ENCODE results near the gene GGCT.

The GGCT gene

GRCh38 chr7:30453016-30453415 lies 51.6 kb downstream of the GGCT start:
- no peak for TF ChIP-seq CTCF (IDR thresholded peaks at IDR 0.05; ENCODE audit: extremely low read depth, missing control alignments)
- DNase-seq (ENCODE audit: low spot score) = no peak

- DNase-seq (ENCODE audit: low spot score) = no peak
- TF ChIP-seq CTCF (IDR thresholded peaks at IDR 0.05; ENCODE audit: extremely low read depth, missing control alignments) = no peak
Observed at GRCh38 chr7:30452280-30452930, 52.2 kb downstream of the GGCT start.

GRCh38 chr7:30451539-30452279 lies 52.9 kb downstream of the GGCT start:
- TF ChIP-seq CTCF (IDR thresholded peaks at IDR 0.05; ENCODE audit: extremely low read depth, missing control alignments) = no peak
- DNase-seq (ENCODE audit: low spot score) = no peak

- TF ChIP-seq CTCF (IDR thresholded peaks at IDR 0.05; ENCODE audit: extremely low read depth, missing control alignments) = no peak
- no peak for DNase-seq (ENCODE audit: low spot score)
Observed at GRCh38 chr7:30450983-30451497, 53.6 kb downstream of the GGCT start.

GRCh38 chr7:30450240-30450982 lies 54.2 kb downstream of the GGCT start:
- no peak for TF ChIP-seq CTCF (IDR thresholded peaks at IDR 0.05; ENCODE audit: extremely low read depth, missing control alignments)
- DNase-seq (ENCODE audit: low spot score) = no peak

- no peak for TF ChIP-seq CTCF (IDR thresholded peaks at IDR 0.05; ENCODE audit: extremely low read depth, missing control alignments)
- DNase-seq (ENCODE audit: low spot score) = no peak
Observed at GRCh38 chr7:30448461-30449189, 56.0 kb downstream of the GGCT start.

All from GM20000 (cell line).